ENCODE data around the gene NPIPB5.
"Not testable (repeated sequence)": the region's sequence is repeated elsewhere in the genome, so short reads cannot be mapped to it uniquely, and the experiment has no call there.

NPIPB5 gene

DNA sequence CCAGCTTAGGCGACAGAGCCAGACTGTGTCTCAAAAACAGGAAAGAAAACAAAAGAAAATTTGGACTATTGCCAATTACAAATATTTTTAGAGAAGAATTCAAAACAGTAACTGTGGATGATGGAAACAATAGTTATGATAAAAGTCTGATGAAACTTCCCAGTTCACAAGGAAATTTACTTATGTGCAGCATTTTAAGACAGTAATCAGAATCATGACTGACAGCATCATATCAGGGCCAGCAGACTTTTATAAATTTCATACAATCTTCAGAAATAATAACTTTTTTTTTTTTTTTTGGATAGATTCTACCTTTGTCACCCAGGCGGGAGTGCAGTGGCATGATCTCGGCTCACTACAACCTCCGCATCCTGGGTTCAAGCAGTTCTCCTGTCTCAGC, at the start of gene NPIPB5:
Gene NPIPB5 (plus strand): TSS at position 301 of the 400 bp plus-strand sequence. CDS start 2,911 bp downstream, outside the sequence.
- H3K9me3 ChIP-seq (ENCODE audit: insufficient read depth, low read length); H3K27ac ChIP-seq (ENCODE audit: low read length); H3K9ac ChIP-seq (ENCODE audit: low read length); H3K4me3 ChIP-seq (ENCODE audit: low read length); H4K20me1 ChIP-seq (ENCODE audit: insufficient read depth, low read length); H3K4me1 ChIP-seq (ENCODE audit: low read length); H3K27me3 ChIP-seq (ENCODE audit: low read depth, low read length); H3K4me2 ChIP-seq (ENCODE audit: low read length); H2AFZ ChIP-seq (ENCODE audit: low read depth, low read length); H3K79me2 ChIP-seq (ENCODE audit: low read length); H3K36me3 ChIP-seq (replicated peaks; ENCODE audit: low read depth, low read length): not testable (repeated sequence)

DNA sequence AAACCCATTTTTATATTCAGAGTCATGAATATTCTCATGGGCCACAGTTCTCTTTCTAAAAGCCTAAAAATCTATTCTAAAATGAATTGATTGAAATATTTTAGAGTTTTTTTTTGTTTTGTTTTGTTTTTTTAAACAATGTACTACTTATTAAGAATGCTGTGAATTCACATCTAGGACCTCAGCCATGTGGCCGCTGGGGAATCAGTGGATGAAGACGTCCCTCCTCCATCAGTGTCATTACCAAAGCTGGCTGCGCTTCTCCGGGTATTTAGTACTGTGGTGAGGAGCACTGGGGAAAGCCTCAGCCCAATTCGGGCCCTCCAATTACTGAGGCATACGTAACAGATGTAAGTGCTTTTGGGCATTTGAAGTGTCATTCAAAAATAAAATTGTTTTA, 41.8 kb upstream of the NPIPB5 start:
- H2AFZ ChIP-seq (ENCODE audit: low read depth, low read length); H3K27ac ChIP-seq (ENCODE audit: low read length); H4K20me1 ChIP-seq (ENCODE audit: insufficient read depth, low read length); H3K79me2 ChIP-seq (ENCODE audit: low read length); H3K9ac ChIP-seq (ENCODE audit: low read length); H3K4me1 ChIP-seq (ENCODE audit: low read length); H3K4me3 ChIP-seq (ENCODE audit: low read length); H3K27me3 ChIP-seq (ENCODE audit: low read depth, low read length); H3K9me3 ChIP-seq (ENCODE audit: insufficient read depth, low read length); H3K4me2 ChIP-seq (ENCODE audit: low read length); H3K36me3 ChIP-seq (replicated peaks; ENCODE audit: low read depth, low read length): not testable (repeated sequence)

DNA sequence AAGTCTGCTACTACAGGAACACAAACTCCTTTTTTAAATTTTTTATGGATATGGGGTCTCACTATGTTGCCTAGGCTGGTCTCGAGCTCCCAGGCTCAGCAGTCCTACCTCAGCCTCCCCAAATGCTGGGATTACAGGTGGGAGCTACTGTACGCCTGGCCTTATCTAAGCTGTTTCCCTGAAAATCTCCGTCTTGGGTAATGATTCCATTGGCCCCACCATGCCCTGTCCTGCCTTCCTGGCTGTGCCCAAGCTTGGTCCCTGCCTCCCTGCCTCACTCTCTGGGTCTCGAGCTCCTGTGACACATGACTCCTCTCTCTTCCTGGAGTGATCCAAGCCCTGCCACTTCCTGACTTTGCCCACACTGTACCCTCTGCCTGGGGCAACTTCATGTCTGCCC, 27.3 kb downstream of the NPIPB5 start:
- not testable (repeated sequence) for H3K4me2 ChIP-seq (ENCODE audit: low read length); H3K9me3 ChIP-seq (ENCODE audit: insufficient read depth, low read length); H3K27ac ChIP-seq (ENCODE audit: low read length); H3K9ac ChIP-seq (ENCODE audit: low read length); H3K27me3 ChIP-seq (ENCODE audit: low read depth, low read length); H3K79me2 ChIP-seq (ENCODE audit: low read length); H2AFZ ChIP-seq (ENCODE audit: low read depth, low read length); H4K20me1 ChIP-seq (ENCODE audit: insufficient read depth, low read length); H3K4me3 ChIP-seq (ENCODE audit: low read length); H3K4me1 ChIP-seq (ENCODE audit: low read length); H3K36me3 ChIP-seq (replicated peaks; ENCODE audit: low read depth, low read length)

DNA sequence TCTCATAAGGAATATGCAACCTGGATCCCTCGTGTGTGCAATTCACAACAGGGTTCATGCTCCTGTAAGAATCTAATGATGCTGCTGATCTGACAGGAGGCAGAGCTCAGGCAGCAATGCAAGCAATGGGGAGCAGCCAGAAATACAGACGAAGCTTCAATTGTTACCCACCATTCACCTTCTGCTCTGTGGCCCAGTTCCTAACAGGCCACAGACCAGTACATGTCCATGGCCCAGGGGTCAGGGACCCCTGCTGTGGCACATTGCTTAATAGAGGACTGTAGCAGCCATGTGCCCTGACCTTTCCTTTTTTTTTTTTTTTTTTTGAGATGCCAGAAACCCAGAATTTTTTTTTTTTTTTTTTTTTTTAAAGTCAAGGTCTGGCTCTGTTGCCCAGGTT, 34.1 kb downstream of the NPIPB5 start:
- H2AFZ ChIP-seq (ENCODE audit: low read depth, low read length); H3K9me3 ChIP-seq (ENCODE audit: insufficient read depth, low read length); H4K20me1 ChIP-seq (ENCODE audit: insufficient read depth, low read length); H3K79me2 ChIP-seq (ENCODE audit: low read length); H3K36me3 ChIP-seq (replicated peaks; ENCODE audit: low read depth, low read length); H3K4me2 ChIP-seq (ENCODE audit: low read length); H3K4me3 ChIP-seq (ENCODE audit: low read length); H3K27me3 ChIP-seq (ENCODE audit: low read depth, low read length); H3K4me1 ChIP-seq (ENCODE audit: low read length); H3K9ac ChIP-seq (ENCODE audit: low read length); H3K27ac ChIP-seq (ENCODE audit: low read length): not testable (repeated sequence)

DNA sequence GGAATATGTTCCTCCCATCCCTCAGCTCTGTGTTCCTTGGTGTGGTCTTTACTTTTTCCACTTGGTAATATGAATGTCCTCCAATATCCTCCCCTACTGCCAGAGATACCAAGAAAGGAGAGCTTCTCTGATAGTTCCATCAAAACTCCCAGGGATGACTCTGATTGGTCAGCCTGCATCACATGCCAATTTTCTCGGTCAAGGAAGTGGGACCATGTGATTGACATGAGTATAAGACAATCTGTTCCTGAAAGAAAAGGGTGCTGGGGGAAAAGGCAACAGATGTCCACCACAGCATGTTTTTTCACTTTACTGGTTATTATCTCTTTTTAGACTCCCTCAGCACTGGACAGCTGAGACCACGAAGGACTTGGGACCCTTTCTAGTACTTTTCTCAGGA, 35.9 kb downstream of the NPIPB5 start:
- H2AFZ ChIP-seq (ENCODE audit: low read depth, low read length); H3K79me2 ChIP-seq (ENCODE audit: low read length); H3K4me2 ChIP-seq (ENCODE audit: low read length); H3K9me3 ChIP-seq (ENCODE audit: insufficient read depth, low read length); H3K9ac ChIP-seq (ENCODE audit: low read length); H3K4me1 ChIP-seq (ENCODE audit: low read length); H4K20me1 ChIP-seq (ENCODE audit: insufficient read depth, low read length); H3K36me3 ChIP-seq (replicated peaks; ENCODE audit: low read depth, low read length); H3K4me3 ChIP-seq (ENCODE audit: low read length); H3K27me3 ChIP-seq (ENCODE audit: low read depth, low read length); H3K27ac ChIP-seq (ENCODE audit: low read length): not testable (repeated sequence)

DNA sequence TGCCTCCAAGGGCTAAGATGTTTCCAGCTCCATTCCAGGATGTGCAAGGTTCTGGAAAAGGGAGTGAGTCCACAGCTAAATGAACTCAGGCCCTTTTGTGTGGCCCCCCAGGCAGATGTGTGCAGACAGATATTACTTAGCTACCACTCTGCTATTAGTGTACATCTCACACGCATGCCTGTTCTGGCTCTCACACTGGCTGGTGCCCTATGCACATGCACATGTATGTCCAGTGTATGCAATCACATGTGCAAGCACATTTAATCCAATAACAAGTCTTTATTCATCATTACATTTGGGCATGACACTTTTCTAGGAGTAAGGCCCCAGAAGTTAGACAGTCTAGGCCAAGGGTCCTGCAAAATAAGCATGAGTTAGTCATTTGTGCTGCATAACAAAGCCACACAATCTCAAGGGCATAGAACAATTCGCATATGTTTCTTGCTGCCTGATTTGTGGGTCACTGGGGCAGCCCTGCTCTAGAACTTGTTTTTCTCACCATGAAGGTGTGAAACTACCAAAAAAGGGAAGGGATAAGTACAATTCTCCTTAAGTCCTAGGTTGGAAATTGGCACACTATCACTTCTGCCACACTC, 36.6 kb downstream of the NPIPB5 start:
- not testable (repeated sequence) for H3K27me3 ChIP-seq (ENCODE audit: low read depth, low read length); H2AFZ ChIP-seq (ENCODE audit: low read depth, low read length); H3K79me2 ChIP-seq (ENCODE audit: low read length); H3K4me1 ChIP-seq (ENCODE audit: low read length); H3K4me3 ChIP-seq (ENCODE audit: low read length); H3K4me2 ChIP-seq (ENCODE audit: low read length); H3K9me3 ChIP-seq (ENCODE audit: insufficient read depth, low read length); H3K27ac ChIP-seq (ENCODE audit: low read length); H4K20me1 ChIP-seq (ENCODE audit: insufficient read depth, low read length); H3K9ac ChIP-seq (ENCODE audit: low read length); H3K36me3 ChIP-seq (replicated peaks; ENCODE audit: low read depth, low read length)

DNA sequence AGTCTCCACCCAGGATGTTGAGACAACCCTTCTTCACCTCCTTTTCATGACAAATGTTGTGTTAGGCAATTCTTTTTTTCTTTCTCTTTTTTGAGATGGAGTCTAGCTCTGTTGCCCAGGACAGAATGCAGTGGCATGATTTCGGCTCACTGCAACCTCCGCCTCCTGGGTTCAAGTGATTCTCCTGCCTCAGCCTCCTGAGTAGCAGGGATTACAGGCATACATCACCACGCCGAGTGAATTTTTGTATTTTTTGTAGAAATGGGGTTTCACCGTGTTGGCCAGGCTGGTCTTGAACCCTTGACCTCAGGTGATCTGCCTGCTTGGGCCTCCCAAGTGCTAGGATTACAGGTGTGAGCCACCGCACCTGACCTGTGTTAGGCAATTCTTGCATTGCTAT, 39.2 kb downstream of the NPIPB5 start:
- H3K4me3 ChIP-seq (ENCODE audit: low read length); H3K36me3 ChIP-seq (replicated peaks; ENCODE audit: low read depth, low read length); H3K9ac ChIP-seq (ENCODE audit: low read length); H3K79me2 ChIP-seq (ENCODE audit: low read length); H3K4me2 ChIP-seq (ENCODE audit: low read length); H3K27me3 ChIP-seq (ENCODE audit: low read depth, low read length); H3K4me1 ChIP-seq (ENCODE audit: low read length); H2AFZ ChIP-seq (ENCODE audit: low read depth, low read length); H3K27ac ChIP-seq (ENCODE audit: low read length); H3K9me3 ChIP-seq (ENCODE audit: insufficient read depth, low read length); H4K20me1 ChIP-seq (ENCODE audit: insufficient read depth, low read length): not testable (repeated sequence)

DNA sequence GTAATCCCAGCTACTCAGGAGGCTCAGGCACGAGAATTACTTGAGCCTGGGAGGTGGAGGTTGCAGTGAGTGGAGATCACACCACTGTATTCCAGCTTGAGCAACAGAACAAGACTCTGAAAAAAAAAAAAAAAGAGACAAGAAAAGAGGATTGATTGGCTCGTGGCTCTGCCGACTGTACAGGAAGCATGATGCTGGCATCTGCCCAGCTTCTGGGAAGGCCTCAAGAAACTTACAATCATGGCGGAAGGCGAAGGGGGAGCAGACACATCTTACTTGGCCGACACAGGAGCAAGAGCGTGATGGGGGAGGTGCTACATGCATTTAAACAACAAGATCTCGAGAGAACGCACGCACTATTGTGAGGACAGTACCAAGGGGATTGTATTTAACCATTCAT, 40.5 kb downstream of the NPIPB5 start:
- not testable (repeated sequence) for H3K4me1 ChIP-seq (ENCODE audit: low read length); H3K9me3 ChIP-seq (ENCODE audit: insufficient read depth, low read length); H3K27me3 ChIP-seq (ENCODE audit: low read depth, low read length); H3K4me3 ChIP-seq (ENCODE audit: low read length); H4K20me1 ChIP-seq (ENCODE audit: insufficient read depth, low read length); H3K36me3 ChIP-seq (replicated peaks; ENCODE audit: low read depth, low read length); H3K27ac ChIP-seq (ENCODE audit: low read length); H3K79me2 ChIP-seq (ENCODE audit: low read length); H2AFZ ChIP-seq (ENCODE audit: low read depth, low read length); H3K4me2 ChIP-seq (ENCODE audit: low read length); H3K9ac ChIP-seq (ENCODE audit: low read length)

DNA sequence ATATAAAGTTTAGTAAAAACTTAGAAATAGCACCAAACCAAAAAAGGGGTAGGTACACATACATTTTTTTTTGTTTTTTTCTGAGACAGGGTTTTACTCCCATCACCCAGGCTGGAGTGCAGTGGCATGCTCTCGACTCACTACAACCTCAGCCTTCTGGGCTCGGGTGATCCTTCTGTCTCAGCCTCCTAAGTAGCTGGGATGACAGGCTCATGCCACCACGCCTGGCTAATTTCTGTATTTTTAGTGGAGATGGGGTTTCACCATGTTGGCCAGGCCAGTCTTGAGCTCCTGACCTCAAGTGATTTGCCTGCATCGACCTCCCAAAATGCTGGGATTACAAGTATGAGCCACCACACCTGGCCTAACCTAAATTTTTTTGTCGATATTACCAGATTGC, 41.0 kb downstream of the NPIPB5 start:
- not testable (repeated sequence) for H3K4me2 ChIP-seq (ENCODE audit: low read length); H3K9ac ChIP-seq (ENCODE audit: low read length); H3K4me1 ChIP-seq (ENCODE audit: low read length); H3K4me3 ChIP-seq (ENCODE audit: low read length); H4K20me1 ChIP-seq (ENCODE audit: insufficient read depth, low read length); H3K27ac ChIP-seq (ENCODE audit: low read length); H2AFZ ChIP-seq (ENCODE audit: low read depth, low read length); H3K36me3 ChIP-seq (replicated peaks; ENCODE audit: low read depth, low read length); H3K9me3 ChIP-seq (ENCODE audit: insufficient read depth, low read length); H3K27me3 ChIP-seq (ENCODE audit: low read depth, low read length); H3K79me2 ChIP-seq (ENCODE audit: low read length)

DNA sequence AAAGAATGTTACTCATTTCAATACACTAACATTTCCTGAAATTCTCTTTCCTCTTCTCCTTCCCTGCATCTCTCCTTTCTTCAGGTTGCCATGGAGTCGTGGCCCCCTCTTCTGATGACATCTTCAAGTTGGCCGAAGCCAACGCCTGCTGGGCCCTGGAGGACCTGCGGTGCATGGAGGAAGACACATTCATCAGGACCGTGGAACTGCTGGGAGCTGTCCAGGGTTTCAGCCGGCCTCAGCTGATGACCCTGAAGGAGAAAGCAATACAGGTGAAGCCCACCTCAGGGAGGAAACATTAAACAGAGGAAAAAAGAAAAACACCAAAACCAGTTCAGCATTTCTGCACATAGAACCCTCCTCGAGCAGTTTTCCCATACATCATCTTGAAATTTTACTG, 46.1 kb downstream of the NPIPB5 start:
- H3K4me3 ChIP-seq (ENCODE audit: low read length); H3K79me2 ChIP-seq (ENCODE audit: low read length); H3K36me3 ChIP-seq (replicated peaks; ENCODE audit: low read depth, low read length); H3K4me2 ChIP-seq (ENCODE audit: low read length); H3K9me3 ChIP-seq (ENCODE audit: insufficient read depth, low read length); H3K27me3 ChIP-seq (ENCODE audit: low read depth, low read length); H3K9ac ChIP-seq (ENCODE audit: low read length); H2AFZ ChIP-seq (ENCODE audit: low read depth, low read length); H3K27ac ChIP-seq (ENCODE audit: low read length); H4K20me1 ChIP-seq (ENCODE audit: insufficient read depth, low read length); H3K4me1 ChIP-seq (ENCODE audit: low read length): not testable (repeated sequence)
